ENCODE results near the gene DAB2IP.
A peak's percentile ranks its signal among the peaks of the same experiment; 100 is the strongest.

The DAB2IP gene

GRCh38 chr9:121725008-121725775, 73.8 kb downstream of the DAB2IP start:
- peak; percentile 98 for DNase-seq (ENCODE audit: low spot score)
- peak overlapping the region; percentile 81 to 93 for H3K27ac ChIP-seq
- TF ChIP-seq CTCF (IDR thresholded peaks at IDR 0.05), result no peak
- peak overlapping the region; percentile 42 for H3K4me3 ChIP-seq

GRCh38 chr9:121727295-121728020, 76.0 kb downstream of the DAB2IP start:
- Histone ChIP-seq H3K27ac (no peak overlapping the region), H3K4me3 (no peak overlapping the region)
- no peak for DNase-seq (ENCODE audit: low spot score)
- no peak for TF ChIP-seq CTCF (IDR thresholded peaks at IDR 0.05)

GRCh38 chr9:121728916-121729315, 77.5 kb downstream of the DAB2IP start:
- H3K4me3 ChIP-seq, result no peak overlapping the region
- DNase-seq (ENCODE audit: low spot score), result no peak
- no peak overlapping the region for H3K27ac ChIP-seq
- no peak for TF ChIP-seq CTCF (IDR thresholded peaks at IDR 0.05)

GRCh38 chr9:121729769-121730562, 78.5 kb downstream of the DAB2IP start:
- Histone ChIP-seq H3K27ac (no peak overlapping the region), H3K4me3 (no peak overlapping the region)
- no peak for DNase-seq (ENCODE audit: low spot score)
- TF ChIP-seq CTCF (IDR thresholded peaks at IDR 0.05), result no peak

- DNase-seq (ENCODE audit: low spot score), result no peak
- Histone ChIP-seq H3K4me3 (no peak overlapping the region), H3K27ac (peak overlapping the region in 1 of 2 donors; percentile 53)
- TF ChIP-seq CTCF (IDR thresholded peaks at IDR 0.05), result no peak
These were observed 79.7 kb downstream of the DAB2IP start for GRCh38 chr9:121731090-121731489.

- Histone ChIP-seq H3K4me3 (no peak overlapping the region), H3K27ac (peak overlapping the region; percentile 40 to 53)
- DNase-seq (ENCODE audit: low spot score), result no peak
- TF ChIP-seq CTCF (IDR thresholded peaks at IDR 0.05), result no peak
These were observed 80.5 kb downstream of the DAB2IP start for GRCh38 chr9:121731919-121732318.

Data from coronary artery (tissue), 2 donors.